SK-N-SH (cell line): ENCODE measurements around the gene CATSPERE. TPM values are rescaled to one million over a fixed set of nuclear protein-coding genes. Genes with fewer than 3 reads are reported as not detected.

Source experiments
- CTCF ChIA-PET: fragments of 300-600, 350-600 bp; formaldehyde crosslinking; extraction: SDS; loops from one replicate; lab custom pipeline; 2021; lab: Yijun Ruan, JAX
- POLR2A ChIA-PET: fragments of 350-600 bp; sonication (Branson Sonifier 250); formaldehyde crosslinking; extraction: SDS; loops from one replicate; lab custom pipeline; 2020; ENCODE audit warnings: antibody characterized with exemption, inconsistent platforms; lab: Yijun Ruan, JAX
- DNase-seq: peaks from one replicate; pipeline ENCODE4 v3.0.0; 2012
- H2AFZ ChIP-seq: fragments of 200-600 bp; sonication (generic); 2 replicates; pipeline ENCODE4 v1.8.1; 2016; ENCODE audit warnings: antibody characterized with exemption, mild to moderate bottlenecking, low read depth
- H3F3A ChIP-seq: fragments of 200-600 bp; sonication (generic); replicated peaks from 2 replicates; pipeline ENCODE3; 2016; ENCODE audit warnings: antibody characterized with exemption, mild to moderate bottlenecking; ENCODE audit not compliant: insufficient read depth
- H3K27ac ChIP-seq, 2 experiments: fragments of 200-500 bp in 1 of 2; fragments of 200-600 bp in 1 of 2; sonication (Bioruptor generic) in 1 of 2; sonication (generic), shearing (Covaris generic) in 1 of 2; 2 replicates each; pipeline versions ENCODE4 v1.5.1 to v1.6.1; 2014 to 2016; ENCODE audit warnings: low read depth in 2 of 2, inconsistent platforms in 1 of 2, low read length in 1 of 2, mild to moderate bottlenecking in 1 of 2, mixed read lengths in 1 of 2
- H3K27me3 ChIP-seq: fragments of 200-600 bp; sonication (generic), shearing (Covaris generic); 2 replicates; pipeline ENCODE4 v1.6.1; 2016; ENCODE audit warnings: mixed run types; ENCODE audit not compliant: insufficient read depth
- H3K36me3 ChIP-seq, 2 experiments: fragments of 200-500 bp in 1 of 2; fragments of 200-600 bp in 1 of 2; sonication (Bioruptor generic) in 1 of 2; sonication (generic) in 1 of 2; replicated peaks in 1 of 2; 2 replicates each; pipeline versions ENCODE3 to v1.5.1; 2014 to 2016; ENCODE audit warnings: low read length in 1 of 2, mild to moderate bottlenecking in 1 of 2; ENCODE audit not compliant: insufficient read depth in 2 of 2, control insufficient read depth in 1 of 2
- H3K4me1 ChIP-seq, 2 experiments: fragments of 200-500 bp in 1 of 2; fragments of 200-600 bp in 1 of 2; sonication (Bioruptor generic) in 1 of 2; sonication (generic), shearing (Covaris generic) in 1 of 2; 2 replicates each; pipeline versions ENCODE4 v1.5.1 to v1.6.1; 2014 to 2016; ENCODE audit warnings: low read depth in 1 of 2, low read length in 1 of 2, mixed run types in 1 of 2; ENCODE audit not compliant: insufficient read depth in 2 of 2, control insufficient read depth in 1 of 2
- H3K4me2 ChIP-seq: fragments of 200-600 bp; sonication (generic), shearing (Covaris generic); 2 replicates; pipeline ENCODE4 v1.6.1; 2017; ENCODE audit warnings: mixed run types
- H3K4me3 ChIP-seq, 2 experiments: fragments of 200-500 bp in 1 of 2; fragments of 200-600 bp in 1 of 2; sonication (Bioruptor generic) in 1 of 2; sonication (generic), shearing (Covaris generic) in 1 of 2; 2 replicates each; pipeline versions ENCODE4 v1.5.1 to v1.8.1; 2014 to 2016; ENCODE audit warnings: low read depth in 2 of 2, inconsistent platforms in 1 of 2, low read length in 1 of 2, mild to moderate bottlenecking in 1 of 2, mixed read lengths in 1 of 2, moderate library complexity in 1 of 2
- H3K79me2 ChIP-seq: fragments of 200-600 bp; sonication (generic); 2 replicates; pipeline ENCODE4 v1.8.1; 2017; ENCODE audit warnings: mild to moderate bottlenecking; ENCODE audit not compliant: insufficient read depth
- H3K9ac ChIP-seq: fragments of 200-600 bp; sonication (generic); 2 replicates; pipeline ENCODE4 v1.6.1; 2017; ENCODE audit warnings: mixed run types
- H3K9me2 ChIP-seq: fragments of 200-600 bp; sonication (generic); 2 replicates; pipeline ENCODE4 v1.6.1; 2017; ENCODE audit warnings: mixed run types
- H3K9me3 ChIP-seq: fragments of 200-600 bp; sonication (generic); 2 replicates; pipeline ENCODE4 v1.6.1; 2017; ENCODE audit warnings: mixed run types, mild to moderate bottlenecking, moderate library complexity
- H4K20me1 ChIP-seq: fragments of 200-600 bp; sonication (generic); 2 replicates; pipeline ENCODE4 v1.6.1; 2017; ENCODE audit warnings: mild to moderate bottlenecking, mixed run types; ENCODE audit not compliant: insufficient read depth
- CHD2 ChIP-seq: fragments of 150-350 bp; IDR thresholded peaks from 2 replicates; pipeline ENCODE4 v1.6.1; 2018; ENCODE audit warnings: low read length; ENCODE audit not compliant: partially characterized antibody
- CTCF ChIP-seq: fragments of 200-600 bp; sonication (generic); IDR thresholded peaks from 2 replicates; pipeline ENCODE4 v1.6.1; 2017; ENCODE audit warnings: antibody characterized with exemption, mild to moderate bottlenecking, moderate library complexity
- EP300 ChIP-seq, 2 experiments: IDR thresholded peaks; 2 replicates each; pipeline versions ENCODE4 v1.4.0 to v1.6.1; 2012; ENCODE audit warnings: borderline replicate concordance in 1 of 2, low read depth in 1 of 2, low read length in 1 of 2
- EZH2phosphoT487 ChIP-seq: fragments of 200-600 bp; sonication (generic); IDR thresholded peaks from 2 replicates; pipeline ENCODE4 v1.6.1; 2017; ENCODE audit warnings: low read depth, mixed run types, mild to moderate bottlenecking, antibody characterized with exemption, moderate library complexity, borderline replicate concordance
- FOSL2 ChIP-seq: IDR thresholded peaks from 2 replicates; pipeline ENCODE4 v1.4.0; 2012; ENCODE audit warnings: low read depth, mild to moderate bottlenecking, moderate library complexity, borderline replicate concordance
- GABPA ChIP-seq: IDR thresholded peaks from 2 replicates; pipeline ENCODE4 v1.4.0; 2012; ENCODE audit warnings: low read depth, mild to moderate bottlenecking
- GATA2 ChIP-seq: sonication (generic); formaldehyde crosslinking; IDR thresholded peaks from 2 replicates; pipeline ENCODE4 v1.5.0; 2020; ENCODE audit warnings: mild to moderate bottlenecking, missing genetic modification reagents
- RAD21 ChIP-seq: IDR thresholded peaks from 2 replicates; pipeline ENCODE4 v1.6.1; 2012; ENCODE audit warnings: mild to moderate bottlenecking, low read length
- RCOR1 ChIP-seq: fragments of 150-350 bp; IDR thresholded peaks from 2 replicates; pipeline ENCODE4 v1.6.1; 2017; ENCODE audit warnings: antibody characterized with exemption, low read length
- RFX5 ChIP-seq: IDR thresholded peaks from 2 replicates; pipeline ENCODE4 v1.6.1; 2012; ENCODE audit warnings: mild to moderate bottlenecking, improper control_type of control experiment, low read length
- RXRA ChIP-seq: IDR thresholded peaks from 2 replicates; pipeline ENCODE4 v1.4.0; 2012; ENCODE audit warnings: low read depth, mild to moderate bottlenecking, borderline replicate concordance
- SIN3A ChIP-seq: IDR thresholded peaks from 2 replicates; pipeline ENCODE4 v1.6.1; 2012; ENCODE audit warnings: low read depth, mild to moderate bottlenecking, low read length, moderate library complexity, borderline replicate concordance
- TAF1 ChIP-seq: IDR thresholded peaks from 2 replicates; pipeline ENCODE4 v1.6.1; 2012; ENCODE audit warnings: low read depth, mild to moderate bottlenecking, low read length, moderate library complexity, borderline replicate concordance
- TCF12 ChIP-seq: IDR thresholded peaks from 2 replicates; pipeline ENCODE4 v1.4.0; 2012
- USF1 ChIP-seq: IDR thresholded peaks from 2 replicates; pipeline ENCODE4 v1.4.0; 2012; ENCODE audit warnings: low read depth, borderline replicate concordance
- WGBS: methylation state at CpG from one replicate; pipeline ENCODE4 v1.1.6; 2017; ENCODE audit warnings: low lambda C conversion rate; 5-methylcytosine and 5-hydroxymethylcytosine counted together
- polyA plus RNA-seq, 3 experiments: library from polyadenylated mRNA; depleted of rRNA; stranded (reverse); fragments of >200 nt; gene quantifications; 2 replicates each; pipeline ENCODE4 v1.2.3, GENCODE V29; 2012

CATSPERE gene
- polyA plus RNA-seq, 1 of the 3 experiments (the other 2 are of a cell fraction): 0.30 TPM

GRCh38 chr1:244667797-244668196 lies 206.7 kb downstream of the CATSPERE start (continued):
- TF ChIP-seq EP300 (IDR thresholded peaks at IDR 0.05; ENCODE audit: borderline replicate concordance in 1 of 2, low read depth in 1 of 2, low read length in 1 of 2) (no peak), GABPA (no peak), RFX5 (no peak), CTCF (no peak), FOSL2 (no peak), GATA2 (CRISPR knock-in tag) (no peak), EZH2phosphoT487 (no peak), SIN3A (no peak), RXRA (no peak)

- H3K27ac ChIP-seq: peak overlapping the region; percentile 48 to 87
- peaks cover 10 to 12% of the 10 kb centered on the region in 2 experiments; a peak in 3 of 4 replicates for H3K4me1 ChIP-seq
- H3K9ac ChIP-seq: no peak overlapping the region
- peaks cover 5 to 11% of the 10 kb centered on the region in 2 experiments for H3K36me3 ChIP-seq
- H3K9me3 ChIP-seq: no peaks in the 10 kb centered on the region
- WGBS: 50% methylated on average over 4 of the region's 4 CpGs
- no peak overlapping the region for H2AFZ ChIP-seq
- no peaks in the 10 kb centered on the region for H3K9me2 ChIP-seq
- POLR2A ChIA-PET: no interaction called here
- H3K4me2 ChIP-seq: no peak overlapping the region; the same call in 1 of the 2 replicates
- CTCF ChIA-PET: interaction anchor here (1.4 kb wide), 1 partner anchor 8 kb away, joined by 4 read pairs; no protein-coding TSS in a partner anchor
- H4K20me1 ChIP-seq: 0 out of 2 replicates have a peak, but pooled peaks cover 11% of the 10 kb centered on the region
- peaks cover 79% of the 10 kb centered on the region for H3K79me2 ChIP-seq
- H3F3A ChIP-seq: peaks cover 17% of the 10 kb centered on the region
- no peak overlapping the region for H3K4me3 ChIP-seq
- H3K27me3 ChIP-seq: no peaks in the 10 kb centered on the region
- TF ChIP-seq TCF12 (peak; percentile 59), USF1 (no peak), RAD21 (0 out of 2 replicates have a peak, but pooled peaks have one; percentile 4), TAF1 (no peak), CHD2 (peak; percentile 11), EP300 (IDR thresholded peaks at IDR 0.05; ENCODE audit: borderline replicate concordance in 1 of 2, low read depth in 1 of 2, low read length in 1 of 2) (no peak), RCOR1 (0 out of 2 replicates have a peak, but pooled peaks have one; percentile 49)
- TF ChIP-seq, all 33 proteins: peak for 4
- DNase-seq: peak; percentile 49
These were observed 212.0 kb downstream of the CATSPERE start for GRCh38 chr1:244672946-244673682.
